Measurements from ENCODE around the gene TXLNG. TPM values are rescaled to one million over a fixed set of nuclear protein-coding genes. Genes with fewer than 3 reads are reported as not detected.

The TXLNG gene
- total and polyA plus RNA-seq, 2 of the 4 experiments (the other 2 are of a cell fraction), result 7.0 to 9.7 TPM

DNA sequence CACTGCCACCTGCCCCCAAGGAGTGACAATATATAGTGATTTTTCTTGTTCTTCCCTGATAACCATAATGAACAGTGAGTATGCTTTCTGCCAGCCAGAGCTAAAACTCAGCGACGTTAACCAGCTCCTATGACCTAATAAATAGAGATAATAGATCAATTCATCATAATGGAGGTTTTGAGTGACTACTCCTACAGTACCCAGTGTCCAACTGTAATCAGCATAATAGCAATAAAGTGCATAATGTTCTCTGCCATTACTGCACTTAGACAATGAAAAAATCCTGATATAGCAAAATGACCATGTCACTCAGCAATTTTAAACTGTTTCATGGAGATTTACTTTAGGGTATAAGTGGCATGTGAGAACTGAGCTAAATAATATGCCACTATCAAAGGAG lies 20.7 kb upstream of the TXLNG start:
- Histone ChIP-seq H2AK9ac (replicated peaks; ENCODE audit: low read depth, low read length, poor library complexity) (no peak overlapping the region), H2BK120ac (ENCODE audit: low read depth, low read length) (no peak overlapping the region), H3K14ac (replicated peaks; ENCODE audit: low read depth, low read length) (no peak overlapping the region), H4K20me1 (ENCODE audit: insufficient read depth, low read length) (no peaks in the 10 kb centered on the region), H3K79me1 (ENCODE audit: low read depth in 1 of 2, low read length in 2 of 2) (no peaks in the 10 kb centered on the region), H3K23ac (ENCODE audit: low read depth, low read length) (no peak overlapping the region), H2BK5ac (ENCODE audit: low read depth, low read length, poor library complexity, severe bottlenecking) (no peak overlapping the region), H2BK20ac (ENCODE audit: low read depth, low read length) (no peak overlapping the region), H3K4me2 (ENCODE audit: low read depth, low read length) (no peak overlapping the region), H3K4me1 (ENCODE audit: control insufficient read depth, insufficient read depth, low read length) (no peaks in the 10 kb centered on the region), H3K9me1 (ENCODE audit: insufficient read depth, low read length) (no peaks in the 10 kb centered on the region), H3K36me3 (ENCODE audit: control insufficient read depth, insufficient read depth, low read length) (peaks cover 4% of the 10 kb centered on the region), H3K9me3 (ENCODE audit: control insufficient read depth, insufficient read depth, low read length) (no peaks in the 10 kb centered on the region), H3K27ac (ENCODE audit: insufficient read depth, low read length) (no peak overlapping the region), H2AFZ (replicated peaks; ENCODE audit: low read length, poor library complexity) (no peak overlapping the region), H3K9ac (ENCODE audit: low read depth, low read length) (no peak overlapping the region), H4K91ac (ENCODE audit: insufficient read depth, low read depth, low read length) (no peak overlapping the region), H2BK15ac (ENCODE audit: low read depth, low read length) (no peak overlapping the region), H3K27me3 (ENCODE audit: control insufficient read depth, insufficient read depth, low read length) (no peaks in the 10 kb centered on the region; the same call in 1 of the 2 replicates), H3K18ac (ENCODE audit: low read depth, low read length) (no peak overlapping the region), H2AK5ac (ENCODE audit: low read depth, low read length) (no peak overlapping the region), H3K56ac (ENCODE audit: extremely low read depth, insufficient read depth, low read length) (no peak overlapping the region), H3K4ac (ENCODE audit: low read depth, low read length) (no peak overlapping the region), H3K4me3 (ENCODE audit: insufficient read depth, low read depth, low read length) (no peak overlapping the region), H4K8ac (ENCODE audit: low read depth in 2 of 2, low read length in 2 of 2) (no peak overlapping the region), H4K5ac (ENCODE audit: low read depth, low read length) (no peak overlapping the region)
- no TSS peak for BruUV-seq (replicated peaks)
- intact Hi-C loops (cut with micrococcal nuclease) (no loop called here), dilution Hi-C loops (cut with HindIII; ENCODE audit: low sequenced_read_pairs, unreplicated experiment) (no loop called here), in situ Hi-C loops (cut with MboI; ENCODE audit: low sequenced_read_pairs) (no loop called here)
- ChIA-PET POLR2A (ENCODE audit: unreplicated experiment) (interaction anchor here (0.6 kb wide), 1 partner anchor 96 kb away, joined by 4 read pairs; no protein-coding TSS in a partner anchor), CTCF (no interaction called here)
- TF ChIP-seq, protein P1, sequence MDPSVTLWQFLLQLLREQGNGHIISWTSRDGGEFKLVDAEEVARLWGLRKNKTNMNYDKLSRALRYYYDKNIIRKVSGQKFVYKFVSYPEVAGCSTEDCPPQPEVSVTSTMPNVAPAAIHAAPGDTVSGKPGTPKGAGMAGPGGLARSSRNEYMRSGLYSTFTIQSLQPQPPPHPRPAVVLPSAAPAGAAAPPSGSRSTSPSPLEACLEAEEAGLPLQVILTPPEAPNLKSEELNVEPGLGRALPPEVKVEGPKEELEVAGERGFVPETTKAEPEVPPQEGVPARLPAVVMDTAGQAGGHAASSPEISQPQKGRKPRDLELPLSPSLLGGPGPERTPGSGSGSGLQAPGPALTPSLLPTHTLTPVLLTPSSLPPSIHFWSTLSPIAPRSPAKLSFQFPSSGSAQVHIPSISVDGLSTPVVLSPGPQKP (IDR thresholded peaks at IDR 0.05; ENCODE audit: borderline replicate concordance, low read depth, low read length), result no peak
- no peak for TF ChIP-seq RFX5 (IDR thresholded peaks at IDR 0.05; ENCODE audit: low read depth, low read length)
- no peak for TF ChIP-seq SMC3 (IDR thresholded peaks at IDR 0.05; ENCODE audit: low read depth, low read length)
- no peak for TF ChIP-seq POLR2A (IDR thresholded peaks at IDR 0.05; ENCODE audit: low read depth, low read length)
- TF ChIP-seq RAD21 (IDR thresholded peaks at IDR 0.05; ENCODE audit: low read length), result no peak
- no peak for TF ChIP-seq CEBPB (IDR thresholded peaks at IDR 0.05; ENCODE audit: low read depth, low read length)
- no peak for TF ChIP-seq CHD1 (IDR thresholded peaks at IDR 0.05; ENCODE audit: low read depth, low read length)
- TF ChIP-seq USF2 (IDR thresholded peaks at IDR 0.05; ENCODE audit: low read depth, low read length), result no peak
- TF ChIP-seq FOS (IDR thresholded peaks at IDR 0.05; ENCODE audit: low read depth, low read length), result no peak
- no peak for TF ChIP-seq NFE2L2 (IDR thresholded peaks at IDR 0.05; ENCODE audit: low read depth, low read length)
- no peak for TF ChIP-seq BHLHE40 (IDR thresholded peaks at IDR 0.05; ENCODE audit: low read depth, low read length)
- TF ChIP-seq CTCF (conservative IDR thresholded peaks at IDR 0.05; ENCODE audit: low read depth, low read length), result no peak
- TF ChIP-seq MXI1 (IDR thresholded peaks at IDR 0.05; ENCODE audit: borderline replicate concordance, low read depth, low read length), result no peak
- no peak for TF ChIP-seq MAFK (IDR thresholded peaks at IDR 0.05; ENCODE audit: low read depth, low read length)
- TF ChIP-seq RCOR1 (IDR thresholded peaks at IDR 0.05; ENCODE audit: insufficient replicate concordance, low read length), result no peak
- no peak for TF ChIP-seq MAZ (IDR thresholded peaks at IDR 0.05; ENCODE audit: borderline replicate concordance, low read depth, low read length)
- ATAC-seq (ENCODE audit: low read depth), result no peak
- WGBS, 2 experiments (ENCODE audit: extremely low coverage in 2 of 2, insufficient read length in 1 of 2), result no CpG with 5 or more reads among the region's 2 CpGs
- DNase-seq, result no peak

Measured in IMR-90 (cell line).